GM21786 (cell line): ENCODE measurements around the gene FCSK.
A peak's percentile ranks its signal among the peaks of the same experiment; 100 is the strongest.

Source experiments
- ATAC-seq: cut with Tn5 transposase; IDR thresholded peaks from one replicate; pipeline ENCODE4 v1.9.1; 2021; ENCODE audit not compliant: unreplicated experiment

The FCSK gene

DNA sequence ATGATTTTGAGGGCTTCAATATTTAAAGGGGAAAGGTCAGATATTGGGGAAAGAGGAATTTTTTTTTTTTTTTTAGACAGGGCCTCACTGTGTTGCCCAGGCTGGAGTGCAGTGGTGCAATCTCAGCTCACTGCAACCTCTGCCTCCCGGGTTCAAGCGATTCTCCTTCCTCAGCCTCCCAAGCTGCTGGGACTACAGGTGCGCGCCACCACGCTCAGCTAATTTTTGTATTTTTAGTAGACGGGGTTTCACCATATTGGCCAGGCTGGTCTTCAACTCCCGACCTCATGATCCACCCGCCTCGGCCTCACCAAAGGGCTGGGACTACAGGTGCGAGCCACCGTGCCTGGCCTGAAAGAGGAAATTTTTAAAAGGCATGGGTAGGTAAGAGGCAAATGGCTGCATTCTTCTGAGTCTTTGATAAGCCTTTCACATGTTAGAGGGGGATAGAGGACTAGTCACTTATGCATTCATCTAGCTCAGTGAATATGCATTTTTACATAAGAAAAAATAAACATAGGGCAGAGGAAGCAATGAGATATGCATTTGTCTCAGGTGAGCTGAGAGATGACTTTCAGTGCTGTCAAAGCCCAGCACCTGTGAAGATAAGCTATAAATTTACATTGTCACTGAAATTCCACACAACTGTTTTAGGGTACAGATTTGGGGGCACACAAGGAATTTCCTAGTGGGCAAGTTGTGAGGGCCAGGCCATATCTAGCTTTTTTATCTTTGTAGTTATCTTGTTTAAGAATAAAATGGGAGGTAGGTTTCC lies 1.1 kb upstream of the FCSK start:
- ATAC-seq = no peak

DNA sequence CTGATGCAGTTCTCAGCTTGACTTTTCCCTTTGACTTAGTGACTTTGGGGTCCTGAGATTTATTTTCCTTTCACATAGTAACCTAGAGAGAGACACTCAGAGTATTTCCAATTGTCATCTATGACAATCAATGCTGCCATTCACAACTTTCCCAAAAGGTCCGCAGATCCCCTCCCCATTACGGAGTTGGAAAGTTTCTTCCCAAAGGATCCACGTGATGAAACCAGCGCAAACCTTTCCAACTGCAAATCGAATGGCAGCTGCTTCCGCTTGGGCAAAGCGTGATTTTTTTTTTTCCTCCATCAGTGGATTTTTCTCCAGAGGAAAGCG lies 538 bp upstream of the FCSK start:
- peak; percentile 7 for ATAC-seq

DNA sequence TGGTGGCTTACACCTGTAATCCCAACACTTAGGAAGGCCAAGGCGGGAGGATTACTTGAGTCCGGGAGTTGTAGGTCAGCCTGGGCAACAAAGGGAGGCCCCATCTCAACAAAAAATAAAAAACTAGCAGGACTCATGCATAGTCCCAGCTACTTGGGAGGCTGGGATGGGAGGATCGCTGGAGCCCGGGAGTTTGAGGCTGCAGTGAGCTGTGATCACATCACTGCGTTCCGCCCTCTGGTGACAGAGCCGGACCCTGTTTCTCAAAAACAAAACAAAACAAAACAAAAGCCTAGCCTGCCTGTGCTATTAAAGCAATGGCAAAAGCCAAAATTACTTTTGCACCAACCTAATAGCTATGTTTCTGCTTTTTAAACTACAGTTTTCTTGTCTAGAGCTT lies 1.5 kb downstream of the FCSK start:
- ATAC-seq = no peak

DNA sequence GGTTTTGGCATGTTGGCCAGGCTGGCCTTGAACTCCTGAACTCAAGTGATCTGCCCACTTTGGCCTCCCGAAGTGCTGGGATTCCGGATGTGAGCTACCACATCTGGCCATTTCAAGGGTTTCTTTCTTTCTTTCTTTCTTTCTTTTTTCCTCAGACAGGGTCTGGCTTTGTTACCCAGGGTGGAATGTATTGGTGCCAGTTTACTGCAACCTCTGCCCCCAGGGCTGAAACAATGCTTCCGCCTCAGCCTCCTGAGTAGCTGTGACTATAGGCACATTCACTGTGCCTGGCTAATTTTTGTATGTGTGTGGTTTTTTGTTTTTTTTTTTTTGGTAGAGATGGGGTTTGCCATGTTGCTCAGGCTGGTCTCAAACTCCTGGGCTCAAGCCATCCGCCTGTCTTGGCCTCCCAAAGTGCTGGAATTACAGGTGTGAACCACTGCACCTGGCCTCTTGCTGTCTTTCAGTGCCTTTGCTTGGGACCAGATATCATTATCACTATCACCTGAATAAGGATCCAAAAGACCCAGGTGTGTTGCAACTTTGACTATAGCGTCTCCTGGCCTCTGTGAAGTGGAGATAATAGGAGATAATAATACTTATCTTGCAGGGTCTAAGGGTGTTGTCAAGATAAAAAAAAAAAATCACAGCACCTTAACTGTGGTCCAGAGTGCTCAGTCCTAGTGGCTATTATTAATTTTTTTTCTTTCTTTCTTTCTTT lies 3.2 kb downstream of the FCSK start:
- no peak for ATAC-seq

DNA sequence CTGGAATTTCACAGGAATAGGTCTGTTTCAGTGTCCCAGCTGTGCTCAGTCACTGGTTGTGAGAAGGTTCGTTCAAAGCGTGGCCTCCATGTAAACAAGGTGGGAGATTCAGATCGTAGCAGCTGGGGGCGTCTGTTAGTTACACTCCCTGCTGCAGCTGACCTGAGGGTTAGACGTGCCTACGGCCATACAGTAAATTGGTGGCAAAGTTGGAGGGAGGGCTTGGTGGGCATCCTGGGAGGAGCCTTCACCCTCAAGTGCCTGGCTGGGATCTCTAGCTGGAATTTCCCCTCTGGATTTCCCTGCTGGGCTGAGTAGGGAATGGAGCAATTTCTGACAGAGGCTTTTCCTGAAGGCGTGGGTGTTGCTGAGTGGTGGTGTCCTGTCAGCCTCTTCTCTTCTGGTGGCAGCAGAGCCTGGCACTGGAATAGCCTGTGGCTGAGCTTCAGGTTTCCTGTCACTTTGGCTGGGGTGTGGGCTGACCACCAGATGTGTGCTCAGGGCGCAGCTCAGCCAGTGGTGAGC lies 6.4 kb downstream of the FCSK start:
- no peak for ATAC-seq

DNA sequence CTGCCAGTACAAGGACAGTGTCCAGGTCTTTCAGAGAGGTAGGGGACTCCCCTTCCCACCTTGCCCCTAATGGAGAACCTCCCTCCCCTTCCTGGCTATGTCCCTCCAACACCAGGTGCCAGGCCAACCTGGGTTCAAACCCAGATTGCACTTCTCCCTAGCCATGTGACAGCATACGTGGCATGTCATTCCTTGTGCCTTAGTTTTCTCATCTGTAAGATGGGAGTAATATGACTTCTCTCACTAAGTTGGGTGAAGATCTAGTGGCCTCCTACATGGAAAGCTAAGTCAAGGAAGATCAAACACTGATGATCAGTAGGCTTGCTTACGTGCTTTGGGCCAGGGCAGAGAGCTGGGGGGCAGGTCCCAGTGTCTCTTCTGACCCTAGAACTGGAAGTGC lies 8.8 kb downstream of the FCSK start:
- no peak for ATAC-seq

DNA sequence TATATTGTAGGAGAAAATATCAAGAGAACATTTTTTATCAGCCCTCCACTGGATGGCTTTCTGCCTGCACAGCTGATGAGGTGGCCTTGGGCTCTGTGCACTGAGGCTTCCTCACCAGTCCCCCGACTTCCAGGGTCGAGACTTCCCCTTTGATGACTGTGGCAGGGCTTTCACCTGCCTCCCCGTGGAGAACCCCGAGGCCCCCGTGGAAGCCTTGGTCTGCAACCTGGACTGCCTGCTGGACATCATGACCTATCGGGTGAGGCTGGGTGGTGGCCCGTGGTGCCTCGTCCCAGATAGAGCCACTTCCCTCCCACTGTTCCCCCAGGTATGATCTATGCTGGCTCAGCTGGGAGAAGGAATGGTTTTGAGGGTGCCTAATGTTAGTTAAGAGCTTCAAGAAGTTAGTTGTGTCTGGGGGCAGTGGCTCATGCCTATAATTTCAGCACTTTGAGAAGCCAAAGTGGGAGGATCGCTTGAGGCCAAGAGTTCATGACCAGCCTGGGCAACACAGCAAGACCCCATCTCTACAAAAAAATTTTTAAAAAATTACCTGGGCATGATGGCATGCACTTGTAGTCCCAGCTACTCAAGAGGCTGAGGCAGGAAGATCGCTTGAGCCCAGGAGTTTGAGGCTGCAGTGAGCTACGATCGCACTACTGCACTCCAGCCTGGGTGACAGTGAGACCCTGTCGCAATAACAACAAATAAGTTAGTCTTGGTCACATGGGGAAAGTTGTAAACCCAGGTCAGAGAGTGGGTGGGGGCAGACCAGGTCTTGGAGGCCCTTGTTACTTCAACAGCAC lies 11.8 kb downstream of the FCSK start:
- ATAC-seq = no peak

DNA sequence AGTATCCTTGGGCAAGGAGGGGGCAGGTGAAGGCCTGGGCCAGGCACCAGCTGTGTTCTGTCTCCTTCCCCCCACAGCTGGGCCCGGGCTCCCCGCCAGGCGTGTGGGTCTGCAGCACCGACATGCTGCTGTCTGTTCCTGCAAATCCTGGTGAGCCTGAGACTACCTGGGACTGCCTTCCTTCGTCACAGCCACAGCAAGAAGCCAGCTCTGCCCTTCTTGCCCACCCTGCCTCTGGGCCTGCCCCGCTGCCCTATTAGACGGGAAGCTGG lies 12.3 kb downstream of the FCSK start:
- no peak for ATAC-seq

DNA sequence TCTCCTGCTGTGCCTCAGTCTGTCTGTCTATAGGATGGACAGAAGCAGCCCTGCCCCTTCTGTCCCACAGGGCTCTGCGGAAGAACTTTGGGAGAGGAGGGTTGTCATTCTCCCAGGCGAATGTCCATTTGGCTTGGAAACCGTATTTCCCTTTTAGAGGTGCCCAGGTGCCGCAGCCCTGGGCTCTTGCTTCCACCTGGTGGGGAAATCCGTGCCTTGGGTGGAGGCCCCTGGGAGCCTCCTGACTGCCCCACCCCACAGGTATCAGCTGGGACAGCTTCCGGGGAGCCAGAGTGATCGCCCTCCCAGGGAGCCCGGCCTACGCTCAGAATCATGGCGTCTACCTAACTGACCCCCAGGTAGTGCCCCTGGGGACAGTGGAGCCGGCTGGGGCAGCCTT lies 12.7 kb downstream of the FCSK start:
- ATAC-seq = no peak

DNA sequence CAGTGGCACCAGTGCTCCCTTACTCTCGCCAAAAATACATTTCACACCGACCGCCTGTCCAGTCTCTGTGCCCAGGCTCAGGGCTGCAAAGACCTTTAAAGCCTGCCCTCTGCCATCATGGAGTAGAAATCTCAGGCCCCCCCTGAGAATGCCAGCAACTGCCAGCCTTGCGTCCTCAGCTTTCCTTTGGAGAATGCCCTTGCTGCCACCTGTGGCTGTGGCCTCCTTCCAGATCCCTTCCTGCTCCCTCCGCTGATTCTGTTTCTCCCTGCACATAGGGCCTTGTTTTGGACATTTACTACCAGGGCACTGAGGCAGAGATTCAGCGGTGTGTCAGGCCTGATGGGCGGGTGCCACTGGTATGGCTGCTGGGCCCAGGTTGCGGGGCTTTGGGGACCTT lies 13.2 kb downstream of the FCSK start:
- ATAC-seq = no peak

DNA sequence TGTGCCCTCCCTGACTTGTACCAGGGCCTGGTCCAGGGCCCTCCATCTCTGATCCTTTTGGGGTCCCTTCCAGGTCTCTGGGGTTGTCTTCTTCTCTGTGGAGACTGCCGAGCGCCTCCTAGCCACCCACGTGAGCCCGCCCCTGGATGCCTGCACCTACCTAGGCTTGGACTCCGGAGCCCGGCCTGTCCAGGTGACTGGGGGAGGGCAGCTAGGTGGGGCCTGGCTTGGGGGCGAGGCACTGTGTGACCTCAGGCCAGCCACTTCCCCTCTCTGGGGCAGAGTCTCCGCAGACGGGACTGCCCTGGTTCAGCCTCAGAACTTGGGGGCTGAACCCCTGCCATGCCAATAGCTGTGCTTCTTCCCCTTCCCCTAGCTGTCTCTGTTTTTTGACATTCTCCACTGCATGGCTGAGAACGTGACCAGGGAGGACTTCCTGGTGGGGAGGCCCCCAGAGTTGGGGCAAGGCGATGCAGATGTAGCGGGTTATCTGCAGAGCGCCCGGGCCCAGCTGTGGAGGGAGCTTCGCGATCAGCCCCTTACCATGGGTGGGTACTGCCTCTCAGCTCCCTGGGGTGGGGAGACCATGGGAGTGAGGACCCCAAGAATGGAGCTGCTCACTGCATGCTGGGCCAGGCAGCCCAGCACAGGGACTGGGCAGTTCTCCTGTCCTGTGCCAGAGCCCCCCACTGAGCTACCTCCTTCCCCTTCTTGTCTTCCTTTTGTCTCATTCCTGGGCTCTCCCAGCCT lies 14.6 kb downstream of the FCSK start:
- ATAC-seq = no peak

DNA sequence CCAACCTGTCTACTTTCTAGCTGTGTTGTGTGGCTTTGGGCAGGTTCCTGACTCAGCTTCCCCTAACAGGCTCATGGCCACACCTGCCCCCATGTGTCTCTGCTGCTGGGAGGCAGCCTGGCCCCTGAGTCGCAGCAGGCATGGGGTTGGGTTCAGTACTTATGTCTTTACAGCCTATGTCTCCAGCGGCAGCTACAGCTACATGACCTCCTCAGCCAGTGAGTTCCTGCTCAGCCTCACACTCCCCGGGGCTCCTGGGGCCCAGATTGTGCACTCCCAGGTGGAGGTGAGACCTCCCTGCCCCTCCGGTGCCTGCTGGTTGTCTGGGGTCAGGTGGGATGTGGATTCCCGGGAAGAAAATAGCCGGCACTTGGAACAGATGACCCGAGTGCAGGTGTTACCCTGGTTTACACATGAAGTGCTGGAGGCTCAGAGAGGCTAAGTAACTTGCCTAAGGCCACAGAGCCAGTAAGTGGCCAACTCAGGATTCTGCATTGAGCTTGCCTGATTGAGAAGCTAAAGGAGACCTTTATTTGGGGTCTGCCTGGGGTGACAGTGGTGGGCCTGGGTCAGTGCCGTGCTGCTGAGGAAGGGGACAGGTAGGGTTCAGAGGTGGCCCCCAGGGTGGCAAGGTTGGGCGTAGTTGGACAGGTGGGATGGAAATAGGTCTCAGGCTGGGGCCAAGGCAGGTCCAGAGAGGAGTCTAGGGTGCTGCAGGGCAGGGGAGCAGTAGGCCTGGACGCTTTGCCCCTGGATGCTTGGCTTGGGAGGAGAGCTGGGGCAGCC lies 15.9 kb downstream of the FCSK start:
- no peak for ATAC-seq

DNA sequence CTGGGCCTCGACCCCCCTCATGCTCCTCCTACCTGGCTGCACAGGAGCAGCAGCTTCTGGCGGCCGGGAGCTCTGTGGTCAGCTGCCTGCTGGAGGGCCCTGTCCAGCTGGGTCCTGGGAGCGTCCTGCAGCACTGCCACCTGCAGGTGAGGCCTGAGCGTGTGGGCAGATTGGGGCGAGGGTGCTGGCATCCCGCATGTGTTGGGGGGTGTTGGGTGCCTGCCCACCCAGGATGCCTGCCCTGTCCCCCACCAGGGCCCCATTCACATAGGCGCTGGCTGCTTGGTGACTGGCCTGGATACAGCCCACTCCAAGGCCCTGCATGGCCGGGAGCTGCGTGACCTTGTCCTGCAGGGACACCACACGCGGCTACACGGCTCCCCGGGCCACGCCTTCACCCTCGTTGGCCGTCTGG lies 16.5 kb downstream of the FCSK start:
- no peak for ATAC-seq

DNA sequence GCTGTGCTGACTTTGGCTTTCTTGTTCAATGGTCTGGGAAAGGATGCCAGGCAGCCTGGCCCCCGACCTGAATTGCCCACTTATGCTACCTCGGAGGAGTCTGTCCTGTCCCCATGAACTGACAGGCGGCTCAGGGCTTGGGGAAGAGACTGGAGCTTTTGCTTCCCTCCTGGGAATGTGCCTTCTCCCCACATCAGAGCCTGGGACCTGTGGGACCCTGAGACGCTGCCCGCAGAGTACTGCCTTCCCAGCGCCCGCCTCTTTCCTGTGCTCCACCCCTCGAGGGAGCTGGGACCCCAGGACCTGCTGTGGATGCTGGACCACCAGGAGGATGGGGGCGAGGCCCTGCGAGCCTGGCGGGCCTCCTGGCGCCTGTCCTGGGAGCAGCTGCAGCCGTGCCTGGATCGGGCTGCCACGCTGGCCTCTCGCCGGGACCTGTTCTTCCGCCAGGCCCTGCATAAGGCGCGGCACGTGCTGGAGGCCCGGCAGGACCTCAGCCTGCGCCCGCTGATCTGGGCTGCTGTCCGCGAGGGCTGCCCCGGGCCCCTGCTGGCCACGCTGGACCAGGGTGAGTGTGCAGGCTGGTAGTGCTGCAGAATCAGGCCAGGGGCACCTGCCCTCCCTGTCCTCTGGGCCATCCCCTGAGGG lies 18.5 kb downstream of the FCSK start:
- no peak for ATAC-seq

DNA sequence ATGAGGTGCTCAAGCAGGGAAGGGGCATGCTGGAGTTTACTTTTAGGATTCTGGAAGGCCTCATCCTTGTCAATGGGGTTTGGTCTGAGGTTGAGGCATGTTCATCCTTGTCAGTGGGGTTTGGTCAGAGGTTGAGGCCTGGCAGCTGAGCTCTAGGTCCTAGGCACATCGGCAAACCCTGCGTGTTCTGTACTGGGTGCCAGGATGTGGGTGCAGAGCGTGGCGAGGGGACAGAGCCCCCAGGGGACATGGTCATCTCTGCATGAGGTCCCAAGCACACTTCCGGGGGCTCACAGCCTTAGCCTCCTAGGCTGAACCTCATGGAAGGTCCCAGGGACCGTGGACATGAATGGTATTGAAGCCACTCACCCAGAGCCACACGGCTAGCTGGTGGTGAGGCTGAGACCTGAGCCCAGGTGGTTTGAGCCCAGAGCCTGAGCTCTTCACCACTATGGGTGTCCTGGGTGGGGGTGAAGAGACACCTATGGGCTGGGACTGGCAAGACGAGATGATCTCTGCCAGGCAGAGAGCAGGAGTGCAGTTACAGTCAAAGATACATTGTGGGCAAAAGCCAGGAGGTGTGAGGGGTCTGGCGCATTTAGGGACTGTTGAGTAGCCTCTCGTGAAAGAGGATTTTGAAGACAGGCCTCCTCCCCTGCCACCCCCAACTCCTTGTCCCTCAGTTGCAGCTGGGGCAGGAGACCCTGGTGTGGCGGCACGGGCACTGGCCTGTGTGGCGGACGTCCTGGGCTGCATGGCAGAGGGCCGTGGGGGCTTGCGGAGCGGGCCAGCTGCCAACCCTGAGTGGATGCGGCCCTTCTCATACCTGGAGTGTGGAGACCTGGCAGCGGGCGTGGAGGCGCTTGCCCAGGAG lies 19.3 kb downstream of the FCSK start:
- ATAC-seq = no peak

DNA sequence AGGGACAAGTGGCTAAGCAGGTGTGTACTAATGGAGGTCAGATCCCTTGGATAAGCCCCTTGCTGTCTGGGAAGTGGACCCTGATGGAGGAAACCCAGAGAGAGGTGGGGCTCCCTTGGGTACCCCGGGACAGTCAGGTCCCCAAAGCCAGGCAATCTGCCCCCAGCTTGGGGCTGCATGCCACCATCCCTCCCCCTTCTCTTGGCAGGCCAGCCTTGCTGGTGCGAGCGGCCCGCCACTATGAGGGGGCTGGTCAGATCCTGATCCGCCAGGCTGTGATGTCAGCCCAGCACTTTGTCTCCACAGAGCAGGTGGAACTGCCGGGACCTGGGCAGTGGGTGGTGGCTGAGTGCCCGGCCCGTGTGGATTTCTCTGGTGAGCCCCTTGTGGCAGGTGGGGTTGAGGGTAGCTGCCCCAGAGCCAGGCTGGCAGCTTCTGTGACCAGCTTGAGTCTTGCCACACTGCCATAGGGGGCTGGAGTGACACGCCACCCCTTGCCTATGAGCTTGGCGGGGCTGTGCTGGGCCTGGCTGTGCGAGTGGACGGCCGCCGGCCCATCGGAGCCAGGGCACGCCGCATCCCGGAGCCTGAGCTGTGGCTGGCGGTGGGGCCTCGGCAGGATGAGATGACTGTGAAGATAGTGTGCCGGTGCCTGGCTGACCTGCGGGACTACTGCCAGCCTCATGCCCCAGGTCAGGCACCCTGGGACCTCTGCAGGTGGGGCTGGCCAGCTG lies 20.1 kb downstream of the FCSK start:
- no peak for ATAC-seq

DNA sequence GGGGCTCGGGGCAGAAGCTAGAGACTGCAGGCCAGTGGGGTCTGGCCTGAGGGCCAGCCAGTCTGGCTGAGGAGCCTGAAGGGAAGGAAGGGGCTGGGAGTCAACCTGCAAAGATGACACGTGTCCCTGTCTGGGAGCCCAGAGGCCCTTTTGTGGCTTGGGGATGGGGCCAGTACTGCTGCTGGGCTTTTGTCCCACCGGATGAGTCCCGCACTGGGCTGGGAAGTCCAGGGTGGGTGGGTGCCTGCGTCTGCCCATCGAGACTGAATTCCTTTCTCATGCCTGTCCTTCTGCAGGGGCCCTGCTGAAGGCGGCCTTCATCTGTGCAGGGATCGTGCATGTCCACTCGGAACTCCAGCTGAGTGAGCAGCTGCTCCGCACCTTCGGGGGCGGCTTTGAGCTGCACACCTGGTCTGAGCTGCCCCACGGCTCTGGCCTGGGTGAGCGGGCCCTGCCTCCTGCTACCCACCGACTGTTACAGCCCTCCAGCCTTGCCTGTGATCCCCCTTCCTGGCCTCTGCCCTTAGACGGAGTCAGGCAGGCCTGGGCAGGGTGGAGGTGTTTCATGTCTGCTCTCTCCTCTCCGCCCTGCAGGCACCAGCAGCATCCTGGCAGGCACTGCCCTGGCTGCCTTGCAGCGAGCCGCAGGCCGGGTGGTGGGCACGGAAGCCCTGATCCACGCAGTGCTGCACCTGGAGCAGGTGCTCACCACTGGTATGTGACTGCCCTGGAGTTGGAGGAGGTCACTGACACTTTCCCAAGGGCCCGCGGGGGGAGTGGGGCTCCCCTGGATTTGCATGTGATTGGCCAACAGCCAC lies 20.9 kb downstream of the FCSK start:
- no peak for ATAC-seq
